ENCODE measurements around the gene MCC. TPM values are rescaled to one million over a fixed set of nuclear protein-coding genes. Genes with fewer than 3 reads are reported as not detected.

Gene MCC
- total RNA-seq, 1 experiment from 2014 or later, result 0.60 TPM

GRCh38 chr5:113330533-113331208, 157.6 kb downstream of the MCC start:
- Histone ChIP-seq H3K4me3 (ENCODE audit: low read depth, low read length, poor library complexity, severe bottlenecking) (no peak overlapping the region), H3K36me3 (ENCODE audit: insufficient read depth, low read length, poor library complexity, severe bottlenecking) (no peaks in the 10 kb centered on the region), H3K27me3 (replicated peaks; ENCODE audit: insufficient read depth, low read depth, low read length, poor library complexity) (no peaks in the 10 kb centered on the region), H3K9me3 (ENCODE audit: low read depth, low read length, poor library complexity, severe bottlenecking) (no peaks in the 10 kb centered on the region), H3K4me1 (ENCODE audit: insufficient read depth, low read length, poor library complexity, severe bottlenecking) (no peaks in the 10 kb centered on the region), H3K27ac (ENCODE audit: low read depth, low read length, poor library complexity, severe bottlenecking) (no peak overlapping the region)
- intact Hi-C loops (cut with micrococcal nuclease; ENCODE audit: unreplicated experiment), result loop anchor here (2.0 kb wide), 1 partner anchor 334 kb away; no protein-coding TSS in a partner anchor
- no TSS peak for BruUV-seq (replicated peaks)
- POLR2A ChIA-PET (ENCODE audit: low non-redundant PET), result no interaction called here
- CTCF ChIA-PET, result no interaction called here
- peak; percentile 22 for DNase-seq (ENCODE audit: low spot score)
- TF ChIP-seq CTCF (conservative IDR thresholded peaks at IDR 0.05; ENCODE audit: low read depth, low read length) (peak; percentile 50), EZH2 (IDR thresholded peaks at IDR 0.05; ENCODE audit: borderline replicate concordance, low read depth, low read length, poor library complexity, severe bottlenecking) (no peak)

GRCh38 chr5:113329981-113330380, 158.3 kb downstream of the MCC start:
- H3K9me3 ChIP-seq (ENCODE audit: low read depth, low read length, poor library complexity, severe bottlenecking), result no peaks in the 10 kb centered on the region
- intact Hi-C loops (cut with micrococcal nuclease; ENCODE audit: unreplicated experiment), result loop anchor here (2.0 kb wide), 1 partner anchor 333 kb away; no protein-coding TSS in a partner anchor
- no peaks in the 10 kb centered on the region for H3K4me1 ChIP-seq (ENCODE audit: insufficient read depth, low read length, poor library complexity, severe bottlenecking)
- no peaks in the 10 kb centered on the region for H3K27me3 ChIP-seq (replicated peaks; ENCODE audit: insufficient read depth, low read depth, low read length, poor library complexity)
- CTCF ChIA-PET, result no interaction called here
- BruUV-seq (replicated peaks), result no TSS peak
- DNase-seq (ENCODE audit: low spot score), result no peak
- H3K4me3 ChIP-seq (ENCODE audit: low read depth, low read length, poor library complexity, severe bottlenecking), result no peak overlapping the region
- TF ChIP-seq EZH2 (IDR thresholded peaks at IDR 0.05; ENCODE audit: borderline replicate concordance, low read depth, low read length, poor library complexity, severe bottlenecking) (no peak), CTCF (conservative IDR thresholded peaks at IDR 0.05; ENCODE audit: low read depth, low read length) (no peak)
- POLR2A ChIA-PET (ENCODE audit: low non-redundant PET), result no interaction called here
- no peak overlapping the region for H3K27ac ChIP-seq (ENCODE audit: low read depth, low read length, poor library complexity, severe bottlenecking)
- H3K36me3 ChIP-seq (ENCODE audit: insufficient read depth, low read length, poor library complexity, severe bottlenecking), result no peaks in the 10 kb centered on the region

- DNase-seq (ENCODE audit: low spot score), result no peak
These were observed 163.2 kb downstream of the MCC start for GRCh38 chr5:113325054-113325453.

More at GRCh38 chr5:113325054-113325453, 163.2 kb downstream of the MCC start:
- Histone ChIP-seq H3K4me1 (ENCODE audit: insufficient read depth, low read length, poor library complexity, severe bottlenecking) (no peaks in the 10 kb centered on the region), H3K9me3 (ENCODE audit: low read depth, low read length, poor library complexity, severe bottlenecking) (no peaks in the 10 kb centered on the region), H3K4me3 (ENCODE audit: low read depth, low read length, poor library complexity, severe bottlenecking) (no peak overlapping the region), H3K27ac (ENCODE audit: low read depth, low read length, poor library complexity, severe bottlenecking) (no peak overlapping the region), H3K27me3 (replicated peaks; ENCODE audit: insufficient read depth, low read depth, low read length, poor library complexity) (no peaks in the 10 kb centered on the region), H3K36me3 (ENCODE audit: insufficient read depth, low read length, poor library complexity, severe bottlenecking) (no peaks in the 10 kb centered on the region)
- intact Hi-C loops (cut with micrococcal nuclease; ENCODE audit: unreplicated experiment), result no loop called here
- ChIA-PET CTCF (interaction anchor here (0.6 kb wide), 1 partner anchor 1773 kb away, joined by 3 read pairs; no protein-coding TSS in a partner anchor), POLR2A (ENCODE audit: low non-redundant PET) (no interaction called here)
- no TSS peak for BruUV-seq (replicated peaks)
- TF ChIP-seq CTCF (conservative IDR thresholded peaks at IDR 0.05; ENCODE audit: low read depth, low read length) (no peak), EZH2 (IDR thresholded peaks at IDR 0.05; ENCODE audit: borderline replicate concordance, low read depth, low read length, poor library complexity, severe bottlenecking) (no peak)

Data from A673 (cell line).